ENCODE data around the gene LRRK1.

- TF ChIP-seq POLR2A (IDR thresholded peaks at IDR 0.05): no peak
- TF ChIP-seq, protein P1, sequence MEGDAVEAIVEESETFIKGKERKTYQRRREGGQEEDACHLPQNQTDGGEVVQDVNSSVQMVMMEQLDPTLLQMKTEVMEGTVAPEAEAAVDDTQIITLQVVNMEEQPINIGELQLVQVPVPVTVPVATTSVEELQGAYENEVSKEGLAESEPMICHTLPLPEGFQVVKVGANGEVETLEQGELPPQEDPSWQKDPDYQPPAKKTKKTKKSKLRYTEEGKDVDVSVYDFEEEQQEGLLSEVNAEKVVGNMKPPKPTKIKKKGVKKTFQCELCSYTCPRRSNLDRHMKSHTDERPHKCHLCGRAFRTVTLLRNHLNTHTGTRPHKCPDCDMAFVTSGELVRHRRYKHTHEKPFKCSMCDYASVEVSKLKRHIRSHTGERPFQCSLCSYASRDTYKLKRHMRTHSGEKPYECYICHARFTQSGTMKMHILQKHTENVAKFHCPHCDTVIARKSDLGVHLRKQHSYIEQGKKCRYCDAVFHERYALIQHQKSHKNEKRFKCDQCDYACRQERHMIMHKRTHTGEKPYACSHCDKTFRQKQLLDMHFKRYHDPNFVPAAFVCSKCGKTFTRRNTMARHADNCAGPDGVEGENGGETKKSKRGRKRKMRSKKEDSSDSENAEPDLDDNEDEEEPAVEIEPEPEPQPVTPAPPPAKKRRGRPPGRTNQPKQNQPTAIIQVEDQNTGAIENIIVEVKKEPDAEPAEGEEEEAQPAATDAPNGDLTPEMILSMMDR (IDR thresholded peaks at IDR 0.05): no peak
Measured at GRCh38 chr15:101081900-101082299, 162.7 kb downstream of the LRRK1 start.
